Activated naive CD4-positive, alpha-beta T cell treated with anti-CD3 and anti-CD28 coated beads, Interleukin-2, amount 50 U/mL, for 24 hours (primary cell): Measurements from ENCODE around the gene CCR4.
A peak's percentile ranks its signal among the peaks of the same experiment; 100 is the strongest.
"Not testable (repeated sequence)": the region's sequence is repeated elsewhere in the genome, so short reads cannot be mapped to it uniquely, and the experiment has no call there.

ENCODE experiments used
- H3K27ac Mint-ChIP-seq: one replicate; pipeline ENCODE4 v1.8.0; 2021; ENCODE audit warnings: mild to moderate bottlenecking, mixed read lengths
- H3K27me3 Mint-ChIP-seq: one replicate; pipeline ENCODE4 v1.8.0; 2021; ENCODE audit warnings: mixed read lengths
- H3K36me3 Mint-ChIP-seq: one replicate; pipeline ENCODE4 v1.8.0; 2021; ENCODE audit warnings: mixed read lengths
- H3K4me1 Mint-ChIP-seq: one replicate; pipeline ENCODE4 v1.8.0; 2021; ENCODE audit warnings: mixed read lengths
- H3K4me3 Mint-ChIP-seq: one replicate; pipeline ENCODE4 v1.8.0; 2021; ENCODE audit warnings: mild to moderate bottlenecking, mixed read lengths
- H3K9me3 Mint-ChIP-seq: one replicate; pipeline ENCODE4 v1.8.0; 2021; ENCODE audit warnings: mixed read lengths

CCR4 gene

GRCh38 chr3:32951410-32951811 lies at the start of gene CCR4:
Gene CCR4, plus strand, starts transcription at chr3:32951644. Its CDS starts 1,779 bp downstream, at chr3:32953423.
- H3K27ac Mint-ChIP-seq, result peak within 1 kb of the TSS; percentile 92
- no peaks in the 10 kb centered on the region for H3K9me3 Mint-ChIP-seq
- peaks cover 48% of the 10 kb centered on the region for H3K4me1 Mint-ChIP-seq
- H3K36me3 Mint-ChIP-seq, result no peaks in the 10 kb centered on the region
- peak within 1 kb of the TSS; percentile 76 for H3K4me3 Mint-ChIP-seq
- no peaks in the 10 kb centered on the region for H3K27me3 Mint-ChIP-seq

- not testable (repeated sequence) for H3K4me1 Mint-ChIP-seq, H3K27me3 Mint-ChIP-seq, H3K9me3 Mint-ChIP-seq, H3K36me3 Mint-ChIP-seq, H3K27ac Mint-ChIP-seq
- peak overlapping the region; percentile 72 for H3K4me3 Mint-ChIP-seq
These were observed 48.5 kb upstream of the CCR4 start for GRCh38 chr3:32902887-32903371.

GRCh38 chr3:32903953-32904352 lies 47.5 kb upstream of the CCR4 start:
- no peaks in the 10 kb centered on the region for H3K9me3 Mint-ChIP-seq
- H3K4me3 Mint-ChIP-seq, result no peak overlapping the region
- H3K27me3 Mint-ChIP-seq, result peaks cover 3% of the 10 kb centered on the region
- H3K36me3 Mint-ChIP-seq, result no peaks in the 10 kb centered on the region
- H3K4me1 Mint-ChIP-seq, result no peaks in the 10 kb centered on the region
- no peak overlapping the region for H3K27ac Mint-ChIP-seq

GRCh38 chr3:32909999-32910398 lies 41.4 kb upstream of the CCR4 start:
- H3K36me3 Mint-ChIP-seq, result no peaks in the 10 kb centered on the region
- H3K27me3 Mint-ChIP-seq, result no peaks in the 10 kb centered on the region
- H3K4me1 Mint-ChIP-seq, result peaks cover 5% of the 10 kb centered on the region
- H3K27ac Mint-ChIP-seq, result no peak overlapping the region
- H3K9me3 Mint-ChIP-seq, result no peaks in the 10 kb centered on the region
- no peak overlapping the region for H3K4me3 Mint-ChIP-seq

GRCh38 chr3:32910954-32911353 lies 40.5 kb upstream of the CCR4 start:
- H3K4me3 Mint-ChIP-seq, result no peak overlapping the region
- H3K27ac Mint-ChIP-seq, result no peak overlapping the region
- H3K27me3 Mint-ChIP-seq, result no peaks in the 10 kb centered on the region
- H3K9me3 Mint-ChIP-seq, result no peaks in the 10 kb centered on the region
- H3K36me3 Mint-ChIP-seq, result no peaks in the 10 kb centered on the region
- H3K4me1 Mint-ChIP-seq, result peaks cover 5% of the 10 kb centered on the region

- Mint-ChIP-seq H3K4me3 (no peak overlapping the region), H3K27ac (no peak overlapping the region)
These were observed 39.4 kb upstream of the CCR4 start for GRCh38 chr3:32912046-32912445.

GRCh38 chr3:32913790-32914446 lies 37.5 kb upstream of the CCR4 start:
- Mint-ChIP-seq H3K36me3 (peaks cover 4% of the 10 kb centered on the region), H3K27ac (no peak overlapping the region), H3K9me3 (no peaks in the 10 kb centered on the region), H3K4me3 (no peak overlapping the region), H3K4me1 (peaks cover 5% of the 10 kb centered on the region), H3K27me3 (no peaks in the 10 kb centered on the region)

More at GRCh38 chr3:32912046-32912445, 39.4 kb upstream of the CCR4 start:
- H3K9me3 Mint-ChIP-seq, result no peaks in the 10 kb centered on the region
- no peaks in the 10 kb centered on the region for H3K27me3 Mint-ChIP-seq
- peaks cover 4% of the 10 kb centered on the region for H3K36me3 Mint-ChIP-seq
- peaks cover 5% of the 10 kb centered on the region for H3K4me1 Mint-ChIP-seq

- Mint-ChIP-seq H3K27me3 (no peaks in the 10 kb centered on the region), H3K36me3 (peaks cover 4% of the 10 kb centered on the region), H3K9me3 (no peaks in the 10 kb centered on the region), H3K4me3 (no peak overlapping the region), H3K27ac (no peak overlapping the region), H3K4me1 (no peaks in the 10 kb centered on the region)
These were observed 31.5 kb upstream of the CCR4 start for GRCh38 chr3:32919920-32920319.

GRCh38 chr3:32922078-32922477 lies 29.4 kb upstream of the CCR4 start:
- no peak overlapping the region for H3K27ac Mint-ChIP-seq
- no peaks in the 10 kb centered on the region for H3K9me3 Mint-ChIP-seq
- H3K27me3 Mint-ChIP-seq, result no peaks in the 10 kb centered on the region
- no peaks in the 10 kb centered on the region for H3K4me1 Mint-ChIP-seq
- H3K36me3 Mint-ChIP-seq, result no peaks in the 10 kb centered on the region
- no peak overlapping the region for H3K4me3 Mint-ChIP-seq

- Mint-ChIP-seq H3K9me3 (no peaks in the 10 kb centered on the region), H3K4me1 (no peaks in the 10 kb centered on the region), H3K27ac (no peak overlapping the region), H3K27me3 (peaks cover 13% of the 10 kb centered on the region), H3K4me3 (no peak overlapping the region), H3K36me3 (no peaks in the 10 kb centered on the region)
These were observed 21.3 kb upstream of the CCR4 start for GRCh38 chr3:32930161-32930560.

GRCh38 chr3:32931273-32931672 lies 20.2 kb upstream of the CCR4 start:
- H3K36me3 Mint-ChIP-seq, H3K4me1 Mint-ChIP-seq, H3K4me3 Mint-ChIP-seq, H3K27ac Mint-ChIP-seq, H3K9me3 Mint-ChIP-seq: not testable (repeated sequence)
- peaks cover 13% of the 10 kb centered on the region for H3K27me3 Mint-ChIP-seq

GRCh38 chr3:32934150-32934742 lies 17.2 kb upstream of the CCR4 start:
- Mint-ChIP-seq H3K27ac (no peak overlapping the region), H3K36me3 (no peaks in the 10 kb centered on the region), H3K4me1 (no peaks in the 10 kb centered on the region), H3K4me3 (no peak overlapping the region), H3K9me3 (no peaks in the 10 kb centered on the region), H3K27me3 (peaks cover 5% of the 10 kb centered on the region)

GRCh38 chr3:32937331-32937730 lies 14.1 kb upstream of the CCR4 start:
- no peaks in the 10 kb centered on the region for H3K27me3 Mint-ChIP-seq
- H3K4me3 Mint-ChIP-seq, result no peak overlapping the region
- H3K36me3 Mint-ChIP-seq, result no peaks in the 10 kb centered on the region
- H3K9me3 Mint-ChIP-seq, result no peaks in the 10 kb centered on the region
- no peak overlapping the region for H3K27ac Mint-ChIP-seq
- H3K4me1 Mint-ChIP-seq, result no peaks in the 10 kb centered on the region

GRCh38 chr3:32939531-32940284 lies 11.7 kb upstream of the CCR4 start:
- not testable (repeated sequence) for H3K27ac Mint-ChIP-seq, H3K4me1 Mint-ChIP-seq, H3K27me3 Mint-ChIP-seq, H3K4me3 Mint-ChIP-seq, H3K9me3 Mint-ChIP-seq, H3K36me3 Mint-ChIP-seq

- Mint-ChIP-seq H3K27ac (no peak overlapping the region), H3K27me3 (no peaks in the 10 kb centered on the region), H3K4me3 (no peak overlapping the region), H3K4me1 (no peaks in the 10 kb centered on the region), H3K9me3 (no peaks in the 10 kb centered on the region), H3K36me3 (no peaks in the 10 kb centered on the region)
These were observed 10.7 kb upstream of the CCR4 start for GRCh38 chr3:32940726-32941125.

GRCh38 chr3:32945136-32945535 lies 6.3 kb upstream of the CCR4 start:
- H3K9me3 Mint-ChIP-seq, result no peaks in the 10 kb centered on the region
- H3K27me3 Mint-ChIP-seq, result no peaks in the 10 kb centered on the region
- no peak overlapping the region for H3K4me3 Mint-ChIP-seq

More at GRCh38 chr3:32945136-32945535, 6.3 kb upstream of the CCR4 start:
- no peaks in the 10 kb centered on the region for H3K36me3 Mint-ChIP-seq
- peaks cover 13% of the 10 kb centered on the region for H3K4me1 Mint-ChIP-seq
- H3K27ac Mint-ChIP-seq, result no peak overlapping the region
